CD14-positive monocyte (primary cell): Measurements from ENCODE around the gene PIK3R1. TPM values are rescaled to one million over a fixed set of nuclear protein-coding genes. Genes with fewer than 3 reads are reported as not detected.

Experiments
- DNase-seq, 3 donors: peaks; one replicate each; pipeline ENCODE4 v3.0.0-alpha.2; 2011 to 2022
- H2AFZ ChIP-seq: 2 replicates; pipeline ENCODE4 v1.6.0; 2012; ENCODE audit warnings: mild to moderate bottlenecking, low read depth, low read length, inconsistent platforms; ENCODE audit not compliant: insufficient read depth, poor library complexity, severe bottlenecking
- H3K27ac ChIP-seq, 2 donors: 1 replicate in 1 of 2; 2 replicates in 1 of 2; pipeline ENCODE4 v1.5.1; 2012 to 2013; ENCODE audit warnings: low read length in 2 of 2, control low read depth in 1 of 2, inconsistent platforms in 1 of 2, low read depth in 1 of 2, mild to moderate bottlenecking in 1 of 2
- H3K27me3 ChIP-seq, 2 donors: one replicate each; pipeline versions ENCODE4 v1.6.0 to v1.6.1; 2011 to 2013; ENCODE audit warnings: low read length in 2 of 2; ENCODE audit not compliant: control insufficient read depth in 2 of 2, insufficient read depth in 2 of 2
- H3K36me3 ChIP-seq, 2 donors: replicated peaks in 1 of 2; 1 replicate in 1 of 2; 2 replicates in 1 of 2; pipeline versions ENCODE4 v1.5.1 to v1.6.1; 2012 to 2013; ENCODE audit warnings: low read length in 2 of 2, control low read depth in 1 of 2, inconsistent platforms in 1 of 2, mild to moderate bottlenecking in 1 of 2; ENCODE audit not compliant: insufficient read depth in 2 of 2, control insufficient read depth in 1 of 2
- H3K4me1 ChIP-seq, 2 donors: 1 replicate in 1 of 2; 2 replicates in 1 of 2; pipeline versions ENCODE4 v1.5.1 to v1.6.1; 2012 to 2013; ENCODE audit warnings: low read length in 2 of 2, control low read depth in 1 of 2, inconsistent platforms in 1 of 2, mild to moderate bottlenecking in 1 of 2, moderate library complexity in 1 of 2; ENCODE audit not compliant: insufficient read depth in 2 of 2, control insufficient read depth in 1 of 2
- H3K4me2 ChIP-seq: replicated peaks from 2 replicates; pipeline ENCODE3; 2012; ENCODE audit warnings: low read length, moderate library complexity, mild to moderate bottlenecking; ENCODE audit not compliant: poor library complexity, severe bottlenecking; ENCODE audit errors: extremely low read depth
- H3K4me3 ChIP-seq, 3 experiments: fragments of 200-600 bp in 1 of 3; sonication (generic) in 1 of 3; replicated peaks in 1 of 3; 1 replicate in 2 of 3; 2 replicates in 1 of 3; pipeline ENCODE4 v1.5.1; 2011 to 2013; ENCODE audit warnings: low read length in 3 of 3, mild to moderate bottlenecking in 3 of 3, control low read depth in 2 of 3, low read depth in 2 of 3, inconsistent platforms in 1 of 3, moderate library complexity in 1 of 3
- H3K79me2 ChIP-seq: 2 replicates; pipeline ENCODE4 v1.6.0; 2012; ENCODE audit warnings: mild to moderate bottlenecking, control low read depth, inconsistent platforms, low read length, moderate library complexity; ENCODE audit not compliant: insufficient read depth
- H3K9ac ChIP-seq: 2 replicates; pipeline ENCODE4 v1.6.0; 2017; ENCODE audit warnings: low read length, mild to moderate bottlenecking; ENCODE audit not compliant: insufficient read depth, poor library complexity, severe bottlenecking
- H3K9me3 ChIP-seq, 2 donors: replicated peaks in 1 of 2; 1 replicate in 1 of 2; 2 replicates in 1 of 2; pipeline versions ENCODE4 v1.5.1 to v1.6.1; 2012 to 2013; ENCODE audit warnings: low read length in 2 of 2, control low read depth in 1 of 2; ENCODE audit not compliant: control insufficient read depth in 1 of 2, insufficient read depth in 1 of 2
- H4K20me1 ChIP-seq: 2 replicates; pipeline ENCODE4 v1.6.0; 2012; ENCODE audit warnings: mild to moderate bottlenecking, low read length, control low read depth, moderate library complexity; ENCODE audit not compliant: insufficient read depth
- H3K27ac Mint-ChIP-seq, 7 donors: one replicate each; pipeline ENCODE4 v1.8.0; 2020; ENCODE audit warnings: mild to moderate bottlenecking in 7 of 7, mixed read lengths in 7 of 7, moderate library complexity in 6 of 7, inconsistent platforms in 2 of 7
- H3K27me3 Mint-ChIP-seq, 3 donors: one replicate each; pipeline ENCODE4 v1.8.0; 2021 to 2022; ENCODE audit warnings: low read depth in 3 of 3, mild to moderate bottlenecking in 3 of 3, mixed read lengths in 3 of 3, moderate library complexity in 3 of 3, inconsistent platforms in 1 of 3
- H3K36me3 Mint-ChIP-seq, 2 donors: one replicate each; pipeline ENCODE4 v1.8.0; 2020; ENCODE audit warnings: mixed read lengths in 2 of 2, inconsistent platforms in 1 of 2, mild to moderate bottlenecking in 1 of 2
- H3K4me1 Mint-ChIP-seq: one replicate; pipeline ENCODE4 v1.8.0; 2020; ENCODE audit warnings: mild to moderate bottlenecking, mixed read lengths
- H3K4me3 Mint-ChIP-seq, 2 donors: one replicate each; pipeline ENCODE4 v1.8.0; 2020; ENCODE audit warnings: mild to moderate bottlenecking in 2 of 2, mixed read lengths in 2 of 2, moderate library complexity in 1 of 2
- H3K9me3 Mint-ChIP-seq, 7 donors: one replicate each; pipeline ENCODE4 v1.8.0; 2020 to 2022; ENCODE audit warnings: mixed read lengths in 7 of 7, mild to moderate bottlenecking in 6 of 7, moderate library complexity in 6 of 7, inconsistent platforms in 2 of 7
- CTCF ChIP-seq: fragments of 200-600 bp; IDR thresholded peaks from one replicate; pipeline ENCODE4 v1.8.0; 2022; ENCODE audit warnings: antibody characterized with exemption, mild to moderate bottlenecking
- WGBS: methylation state at CpG from one replicate; pipeline ENCODE4 v1.1.5; 2013; ENCODE audit warnings: missing lambda C conversion rate; ENCODE audit not compliant: insufficient coverage; 5-methylcytosine and 5-hydroxymethylcytosine counted together
- intact Hi-C, 2 donors: fragments of 100-400 bp; cut with micrococcal nuclease; formaldehyde crosslinking; loops; one replicate each; pipeline versions ENCODE4 v1.15.0 to v1.15.1; 2023
- polyA plus RNA-seq, 3 donors: library from polyadenylated mRNA; depleted of rRNA in 1 of 3; unstranded in 2 of 3; stranded (reverse) in 1 of 3; fragments of 300-500 nt in 2 of 3; fragments of >200 nt in 1 of 3; fragmentation: Illumina TruSeq in 2 of 3; gene quantifications; 1 replicate in 2 of 3; 2 replicates in 1 of 3; pipeline ENCODE4 v1.2.3, GENCODE V29; 2012 to 2021

The PIK3R1 gene
- polyA plus RNA-seq, 3 donors, result 9.5 to 25.5 (median 10.5) TPM

- Histone ChIP-seq H2AFZ (no peak overlapping the region), H3K4me2 (no peak overlapping the region), H3K9ac (no peak overlapping the region), H3K27ac (peak overlapping the region in 1 of 2 donors; percentile 69), H3K36me3 (peaks cover 37 to 55% of the 10 kb centered on the region in 2 donors), H3K27me3 (no peaks in the 10 kb centered on the region), H4K20me1 (peaks cover 3% of the 10 kb centered on the region), H3K4me1 (peaks cover 18 to 24% of the 10 kb centered on the region in 2 donors), H3K79me2 (peaks cover 28% of the 10 kb centered on the region), H3K4me3 (no peak overlapping the region), H3K9me3 (no peaks in the 10 kb centered on the region)
- TF ChIP-seq CTCF, result peak; percentile 87
- H3K4me3 Mint-ChIP-seq, result no peak overlapping the region
- intact Hi-C loops, result loop anchor here (2.0 to 10.0 kb wide), 4 partner anchors 59 to 676 kb away; no protein-coding TSS in a partner anchor
- no peaks in the 10 kb centered on the region for H3K9me3 Mint-ChIP-seq
- DNase-seq, result peak; percentile 45 to 70 (median 65)
- H3K4me1 Mint-ChIP-seq, result peaks cover 30% of the 10 kb centered on the region
- no peaks in the 10 kb centered on the region for H3K27me3 Mint-ChIP-seq
- no CpG with 5 or more reads among the region's 4 CpGs for WGBS
- H3K27ac Mint-ChIP-seq, result peak overlapping the region; percentile 56 to 87 (median 74)
- H3K36me3 Mint-ChIP-seq, result peaks cover 48 to 52% of the 10 kb centered on the region in 2 donors
Observed at GRCh38 chr5:68285851-68286611, 70.5 kb downstream of the PIK3R1 start.

DNA sequence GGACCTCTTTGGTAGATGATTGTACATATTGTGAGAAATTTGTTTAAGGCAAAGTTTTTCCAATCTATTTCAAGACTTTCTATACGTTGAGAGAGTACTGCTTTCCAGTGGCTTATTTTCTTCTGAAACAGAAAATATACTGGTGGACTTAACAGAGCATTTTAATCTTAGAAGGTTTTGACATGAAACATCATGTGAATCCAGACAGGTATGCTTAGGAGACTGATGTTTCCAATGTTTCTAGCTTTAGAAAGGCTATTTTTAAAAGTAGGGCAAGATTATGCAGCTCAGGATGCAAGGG, 71.0 kb downstream of the PIK3R1 start:
- H3K4me1 ChIP-seq, result peaks cover 18 to 24% of the 10 kb centered on the region in 2 donors
- no peak overlapping the region for H3K4me3 ChIP-seq
- peaks cover 3% of the 10 kb centered on the region for H4K20me1 ChIP-seq
- Mint-ChIP-seq H3K4me3 (no peak overlapping the region), H3K9me3 (no peaks in the 10 kb centered on the region), H3K4me1 (peaks cover 30% of the 10 kb centered on the region), H3K27me3 (no peaks in the 10 kb centered on the region), H3K36me3 (peaks cover 45 to 47% of the 10 kb centered on the region in 2 donors), H3K27ac (no peak overlapping the region)
- H2AFZ ChIP-seq, result no peak overlapping the region
- peak; percentile 40 for TF ChIP-seq CTCF
- WGBS, result no CpG with 5 or more reads among the region's 1 CpG
- H3K4me2 ChIP-seq, result no peak overlapping the region
- intact Hi-C loops, result loop anchor here (2.0 to 10.0 kb wide), 4 partner anchors 58 to 676 kb away; no protein-coding TSS in a partner anchor
- H3K79me2 ChIP-seq, result peaks cover 28% of the 10 kb centered on the region
- H3K36me3 ChIP-seq, result peaks cover 32 to 55% of the 10 kb centered on the region in 2 donors
- no peak for DNase-seq
- no peaks in the 10 kb centered on the region for H3K27me3 ChIP-seq
- H3K9me3 ChIP-seq, result no peaks in the 10 kb centered on the region
- peak overlapping the region in 1 of 2 donors; percentile 69 for H3K27ac ChIP-seq
- no peak overlapping the region for H3K9ac ChIP-seq
